ENCODE data around the gene PRKACB. TPM values are rescaled to one million over a fixed set of nuclear protein-coding genes. Genes with fewer than 3 reads are reported as not detected.
A peak's percentile ranks its signal among the peaks of the same experiment; 100 is the strongest.

PRKACB gene
- total and polyA plus RNA-seq, 11 donors = 8.7 to 52.3 (median 39.0) TPM

- intact Hi-C loops (cut with DNase I) = no loop called here
- ATAC-seq = peak; percentile 94 to 99 (median 97)
- Histone ChIP-seq H3K4me3 (no peak overlapping the region), H3K36me3 (no peaks in the 10 kb centered on the region), H3K27ac (peak overlapping the region in 1 of 12 donors; percentile 16), H3K27me3 (no peaks in the 10 kb centered on the region), H3K4me1 (peaks cover 0 to 14% (median 0%) of the 10 kb centered on the region in 12 donors), H3K9me3 (peaks cover 0 to 16% (median 4%) of the 10 kb centered on the region in 12 donors)
- DNase-seq = peak in 4 of 5 donors; percentile 36 to 82 (median 52)
- WGBS, 4 donors = 13 to 31% (median 26%) methylated on average over 3 to 4 of the region's 4 CpGs
- TF ChIP-seq POLR2A (IDR thresholded peaks at IDR 0.05) (no peak), CTCF (IDR thresholded peaks at IDR 0.05) (no peak)
These were observed 109.8 kb downstream of the PRKACB start for GRCh38 chr1:84253891-84254290.

- no peak for TF ChIP-seq CTCF (IDR thresholded peaks at IDR 0.05)
- no peak for TF ChIP-seq POLR2A (IDR thresholded peaks at IDR 0.05)
- no peak for DNase-seq
- Histone ChIP-seq H3K9me3 (peaks cover 0 to 16% (median 4%) of the 10 kb centered on the region in 12 donors), H3K27me3 (no peaks in the 10 kb centered on the region), H3K27ac (no peak overlapping the region), H3K4me3 (no peak overlapping the region), H3K4me1 (peaks cover 0 to 14% (median 0%) of the 10 kb centered on the region in 12 donors), H3K36me3 (no peaks in the 10 kb centered on the region)
- WGBS, 4 donors = 90 to 98% (median 96%) methylated on average over 2 of the region's 2 CpGs
- intact Hi-C loops (cut with DNase I) = no loop called here
- ATAC-seq = no peak
These were observed 110.7 kb downstream of the PRKACB start for GRCh38 chr1:84254703-84255238.

GRCh38 chr1:84255582-84255981, 111.5 kb downstream of the PRKACB start:
- intact Hi-C loops (cut with DNase I) = no loop called here
- Histone ChIP-seq H3K27ac (no peak overlapping the region), H3K4me3 (no peak overlapping the region), H3K4me1 (peaks cover 0 to 14% (median 0%) of the 10 kb centered on the region in 12 donors), H3K36me3 (no peaks in the 10 kb centered on the region), H3K27me3 (no peaks in the 10 kb centered on the region), H3K9me3 (peaks cover 0 to 9% (median 2%) of the 10 kb centered on the region in 12 donors)
- DNase-seq = no peak
- no peak for ATAC-seq
- TF ChIP-seq POLR2A (IDR thresholded peaks at IDR 0.05) (no peak), CTCF (IDR thresholded peaks at IDR 0.05) (no peak)

GRCh38 chr1:84257617-84258016, 113.5 kb downstream of the PRKACB start:
- Histone ChIP-seq H3K27ac (no peak overlapping the region), H3K4me3 (no peak overlapping the region), H3K36me3 (no peaks in the 10 kb centered on the region), H3K27me3 (no peaks in the 10 kb centered on the region), H3K4me1 (peaks cover 0 to 14% (median 0%) of the 10 kb centered on the region in 12 donors), H3K9me3 (no peaks in the 10 kb centered on the region)
- ATAC-seq (no peak), DNase-seq (no peak)
- TF ChIP-seq POLR2A (IDR thresholded peaks at IDR 0.05) (no peak), CTCF (IDR thresholded peaks at IDR 0.05) (no peak)
- intact Hi-C loops (cut with DNase I) = no loop called here
- 49 to 59% (median 55%) methylated on average over 2 of the region's 2 CpGs for WGBS, 4 donors
